Cardiac muscle cell (in vitro differentiated cells and primary cell): ENCODE measurements around the gene SUCNR1. TPM values are rescaled to one million over a fixed set of nuclear protein-coding genes. Genes with fewer than 3 reads are reported as not detected.

Experiments used
- polyA plus RNA-seq: library from polyadenylated mRNA; unstranded; fragments of >200 nt; fragmentation: Nextera tagmentation; extraction: Ambion mirVana; gene quantifications from 2 replicates; pipeline ENCODE4 v1.2.1, GENCODE V29; 2016
- total RNA-seq: library from RNA; depleted of rRNA; stranded (reverse); fragments of >200 nt; gene quantifications from 2 replicates; pipeline ENCODE4 v1.2.3, GENCODE V29; 2016

The SUCNR1 gene
- total and polyA plus RNA-seq, 2 experiments from 2014 or later: not detected

Other genes with a start within 250 kb of the SUCNR1 start
- gene AADACL2, start 139.7 kb upstream of the SUCNR1 start, total RNA-seq: not detected in 2 replicates
- not detected in 2 replicates for gene AADACL2, start 139.7 kb upstream of the SUCNR1 start, polyA plus RNA-seq
- not detected in 2 replicates for gene AADAC, start 59.5 kb upstream of the SUCNR1 start, total RNA-seq
- 0.12 TPM in 1 of 2 replicates, not detected in the other for gene AADAC, start 59.5 kb upstream of the SUCNR1 start, polyA plus RNA-seq